GM20000 (cell line): Measurements from ENCODE around the gene STOX2.

Experiments
- DNase-seq: peaks from one replicate; pipeline ENCODE4 v3.0.0; 2012; ENCODE audit warnings: low spot score
- TF ChIP-seq, protein P1 (sequence below): IDR thresholded peaks from 2 replicates; pipeline ENCODE4 v1.5.1; 2012; ENCODE audit warnings: mild to moderate bottlenecking, control low read depth; ENCODE audit errors: extremely low read depth, missing control alignments

Gene STOX2

DNA sequence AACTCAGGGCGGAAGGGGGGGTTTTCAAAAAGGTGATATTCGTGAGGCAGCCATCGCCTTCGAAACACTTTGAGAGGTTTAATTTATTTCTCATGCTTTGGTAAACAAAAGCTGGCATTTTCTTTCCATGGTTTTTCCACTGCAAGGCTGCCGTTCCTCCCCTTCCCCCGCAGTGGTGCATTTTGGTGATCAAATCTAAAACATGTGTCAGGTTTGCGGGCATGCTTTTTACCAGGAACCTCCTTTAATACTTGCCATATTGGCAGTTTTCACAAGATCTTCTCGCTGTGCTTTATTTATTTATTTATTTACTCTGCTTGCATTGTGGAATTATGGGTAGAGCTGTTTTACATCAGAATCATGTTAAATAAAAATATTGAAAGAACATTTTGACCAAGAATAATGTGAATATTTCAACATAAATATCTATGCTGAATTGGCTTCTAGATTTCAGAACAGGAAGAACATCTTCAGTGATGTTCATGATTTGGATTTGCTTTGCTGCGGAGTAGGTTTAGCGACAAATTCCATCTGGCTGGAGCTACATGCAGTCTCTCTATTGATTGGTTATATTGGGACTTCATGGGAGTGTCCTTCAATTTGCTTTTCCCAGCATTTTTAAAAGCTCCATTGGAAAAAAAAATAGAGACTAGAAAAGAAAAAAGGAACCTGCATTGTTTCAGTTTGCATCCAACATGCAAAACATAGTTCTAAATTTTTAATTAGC, 54.4 kb downstream of the STOX2 start:
- DNase-seq = no peak
- TF ChIP-seq, protein P1, sequence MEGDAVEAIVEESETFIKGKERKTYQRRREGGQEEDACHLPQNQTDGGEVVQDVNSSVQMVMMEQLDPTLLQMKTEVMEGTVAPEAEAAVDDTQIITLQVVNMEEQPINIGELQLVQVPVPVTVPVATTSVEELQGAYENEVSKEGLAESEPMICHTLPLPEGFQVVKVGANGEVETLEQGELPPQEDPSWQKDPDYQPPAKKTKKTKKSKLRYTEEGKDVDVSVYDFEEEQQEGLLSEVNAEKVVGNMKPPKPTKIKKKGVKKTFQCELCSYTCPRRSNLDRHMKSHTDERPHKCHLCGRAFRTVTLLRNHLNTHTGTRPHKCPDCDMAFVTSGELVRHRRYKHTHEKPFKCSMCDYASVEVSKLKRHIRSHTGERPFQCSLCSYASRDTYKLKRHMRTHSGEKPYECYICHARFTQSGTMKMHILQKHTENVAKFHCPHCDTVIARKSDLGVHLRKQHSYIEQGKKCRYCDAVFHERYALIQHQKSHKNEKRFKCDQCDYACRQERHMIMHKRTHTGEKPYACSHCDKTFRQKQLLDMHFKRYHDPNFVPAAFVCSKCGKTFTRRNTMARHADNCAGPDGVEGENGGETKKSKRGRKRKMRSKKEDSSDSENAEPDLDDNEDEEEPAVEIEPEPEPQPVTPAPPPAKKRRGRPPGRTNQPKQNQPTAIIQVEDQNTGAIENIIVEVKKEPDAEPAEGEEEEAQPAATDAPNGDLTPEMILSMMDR = no peak

DNA sequence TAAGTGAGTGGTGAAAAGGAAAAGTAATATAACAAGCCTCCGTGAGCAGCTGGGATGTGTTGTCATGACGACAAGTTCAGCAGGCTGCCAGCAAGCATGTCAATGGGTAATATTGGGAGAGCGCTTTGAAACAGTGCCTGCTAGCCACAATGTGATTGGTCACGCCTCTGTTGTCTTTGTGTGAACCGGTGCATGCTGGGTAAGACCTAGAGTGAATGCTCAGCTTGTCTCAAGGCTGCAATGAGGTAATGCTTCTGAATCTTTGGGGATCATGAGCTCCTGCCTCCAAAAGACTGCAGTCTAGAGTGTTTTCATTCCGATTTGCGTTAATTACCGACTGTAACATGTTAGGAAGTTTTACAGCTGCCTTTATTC, 54.9 kb downstream of the STOX2 start:
- DNase-seq = no peak
- TF ChIP-seq, protein P1 = no peak

DNA sequence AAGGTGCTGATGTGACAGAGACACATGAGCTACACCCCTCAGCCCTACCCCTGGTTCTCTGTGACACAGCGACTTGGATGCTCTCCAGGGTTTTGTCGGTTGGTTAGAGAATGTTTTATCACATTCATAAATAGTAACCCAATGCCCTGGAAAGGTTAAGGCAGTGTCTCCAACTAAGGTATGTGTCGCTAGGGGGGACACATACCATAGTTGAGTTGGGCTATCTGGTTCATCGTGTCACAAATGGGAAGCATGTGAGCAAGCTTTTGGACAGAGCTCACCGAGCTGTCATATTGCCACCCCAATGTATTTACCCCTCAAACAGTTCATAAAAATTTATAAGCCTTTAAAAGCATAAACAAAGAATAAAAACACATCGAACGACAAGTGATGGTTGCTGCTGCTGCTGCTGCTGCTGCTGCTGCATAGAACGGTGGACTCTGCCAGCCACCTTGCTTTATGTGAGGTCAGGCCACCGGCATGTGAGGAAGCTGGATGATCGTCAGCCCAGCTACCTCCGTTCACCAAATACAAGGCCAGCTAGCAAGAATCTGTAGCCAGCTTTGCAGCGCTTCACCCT, 55.9 kb downstream of the STOX2 start:
- TF ChIP-seq, protein P1 = no peak
- no peak for DNase-seq

DNA sequence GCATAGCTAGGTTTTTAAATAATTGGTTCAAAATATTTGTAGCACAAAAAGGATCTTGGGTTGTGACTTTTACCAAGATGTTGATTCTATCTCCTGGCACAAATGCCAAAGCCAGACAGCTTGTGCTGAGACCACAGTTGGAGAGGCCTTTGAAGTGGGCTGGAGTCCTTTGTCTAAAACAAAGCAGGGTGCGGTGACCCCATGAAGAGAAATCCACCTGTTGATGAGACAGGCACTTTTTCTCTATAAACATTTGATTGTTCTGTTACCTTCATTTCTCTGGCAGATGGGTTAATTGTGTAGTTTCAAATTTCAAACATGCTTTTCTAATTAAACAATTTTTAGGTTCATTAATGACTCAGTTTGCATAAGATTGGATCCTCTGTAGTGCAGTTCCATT, 56.7 kb downstream of the STOX2 start:
- DNase-seq = no peak
- TF ChIP-seq, protein P1 = no peak

DNA sequence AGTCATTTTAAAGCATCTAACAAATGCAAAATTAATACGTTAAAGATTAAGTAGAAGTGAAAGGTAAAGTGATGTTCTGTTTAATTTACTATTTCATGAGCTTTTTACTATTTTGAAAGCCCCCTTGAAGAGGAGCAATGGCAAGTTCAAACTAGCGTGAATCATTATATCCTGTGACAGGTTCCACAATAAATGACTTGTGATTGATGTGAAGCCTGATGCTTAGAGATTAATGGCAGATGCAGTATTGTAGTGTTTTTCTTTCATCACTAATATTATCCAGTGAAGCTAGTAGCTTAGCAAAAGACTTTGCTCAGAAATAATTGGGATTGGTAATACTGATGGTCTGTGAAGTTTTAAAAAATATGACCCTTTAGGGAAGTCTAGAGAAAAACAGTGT, 57.3 kb downstream of the STOX2 start:
- TF ChIP-seq, protein P1 = no peak
- no peak for DNase-seq

DNA sequence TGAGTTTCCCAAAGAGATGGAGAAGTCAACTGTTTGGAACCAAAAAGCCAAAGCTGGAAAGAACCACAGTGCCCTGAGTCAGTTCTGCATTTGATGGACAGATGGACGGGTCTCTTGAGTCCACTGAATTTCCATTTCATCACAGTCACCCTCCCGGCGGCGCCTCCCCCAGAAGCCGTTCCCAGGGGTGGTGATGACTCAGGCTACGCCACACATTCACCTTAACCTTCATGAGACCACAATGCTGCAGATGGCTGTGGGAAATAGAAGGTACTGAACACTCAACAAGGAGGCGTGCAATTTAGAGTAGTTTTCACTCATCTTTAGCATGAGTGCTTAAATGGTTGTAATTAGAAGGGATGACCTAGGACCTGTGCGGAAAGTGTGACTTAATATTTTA, 61.3 kb downstream of the STOX2 start:
- no peak for DNase-seq
- TF ChIP-seq, protein P1 = no peak

DNA sequence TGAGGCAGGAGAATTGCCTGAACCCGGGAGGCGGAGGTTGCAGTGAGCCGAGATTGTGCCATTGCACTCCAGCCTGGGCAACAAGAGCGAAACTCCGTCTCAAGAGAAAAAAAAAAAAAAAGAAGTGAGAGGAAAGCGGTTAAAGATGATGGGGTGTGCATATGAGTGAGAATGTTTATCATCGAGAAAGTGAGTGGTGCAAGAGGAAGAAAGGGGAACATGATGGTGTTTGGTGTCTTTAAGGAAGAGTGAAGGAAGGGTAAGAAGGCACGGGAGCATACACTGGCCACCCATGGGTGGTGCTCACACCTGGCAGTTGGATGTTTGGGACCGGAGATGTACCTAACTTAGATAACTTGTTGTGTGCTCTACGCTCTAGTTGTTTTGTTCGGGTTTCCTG, 62.2 kb downstream of the STOX2 start:
- DNase-seq = no peak
- TF ChIP-seq, protein P1 = no peak
